HG03571 (cell line): ENCODE measurements around the gene UBXN2A.

Source experiments
- ATAC-seq: cut with Tn5 transposase; IDR thresholded peaks from one replicate; pipeline ENCODE4 v1.9.1; 2021; ENCODE audit not compliant: unreplicated experiment

UBXN2A gene, protein sequence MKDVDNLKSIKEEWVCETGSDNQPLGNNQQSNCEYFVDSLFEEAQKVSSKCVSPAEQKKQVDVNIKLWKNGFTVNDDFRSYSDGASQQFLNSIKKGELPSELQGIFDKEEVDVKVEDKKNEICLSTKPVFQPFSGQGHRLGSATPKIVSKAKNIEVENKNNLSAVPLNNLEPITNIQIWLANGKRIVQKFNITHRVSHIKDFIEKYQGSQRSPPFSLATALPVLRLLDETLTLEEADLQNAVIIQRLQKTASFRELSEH

DNA sequence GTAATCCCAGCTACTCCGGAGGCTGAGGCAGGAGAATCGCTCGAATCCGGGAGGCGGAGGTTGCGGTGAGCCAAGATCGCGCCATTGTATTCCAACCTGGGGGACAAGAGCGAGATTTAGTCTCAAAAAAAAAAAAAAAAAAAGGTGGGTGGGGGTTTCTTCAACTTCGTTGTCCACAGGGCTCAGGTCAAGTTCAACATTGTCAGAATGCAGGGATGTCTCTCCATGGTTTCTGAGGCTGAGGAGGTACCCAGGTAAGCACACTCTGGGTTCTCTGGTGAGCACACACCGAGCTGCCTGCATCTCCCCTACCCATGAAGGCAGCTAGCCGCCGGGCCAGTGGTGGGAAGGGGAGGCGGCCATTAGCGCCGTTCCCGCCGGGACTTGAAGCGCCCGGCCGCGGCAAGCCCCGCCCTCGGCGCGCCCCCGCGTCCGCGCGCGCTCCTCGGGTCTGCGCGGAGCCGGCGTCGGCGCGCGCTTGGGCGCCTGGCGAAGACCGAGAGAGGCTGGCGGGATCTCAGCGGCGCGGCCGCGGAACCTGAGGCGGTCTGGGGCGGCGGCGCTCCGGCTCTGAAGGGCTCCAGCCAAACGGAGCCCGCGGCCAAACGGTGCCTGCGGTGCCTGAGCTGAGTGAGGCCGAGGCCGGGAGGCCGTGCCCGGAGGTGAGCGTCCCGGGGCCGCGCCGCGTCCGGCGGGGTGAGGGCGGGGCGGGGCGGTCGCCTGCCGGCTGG is at the start of gene UBXN2A:
Gene UBXN2A, plus strand, starts transcription at position 477 of the 731 bp plus-strand sequence. CDS start 17,852 bp downstream, outside the sequence.
- ATAC-seq, result peak; percentile 55

GRCh38 chr2:23900133-23900532 is 40.1 kb upstream of the UBXN2A start:
- no peak for ATAC-seq

DNA sequence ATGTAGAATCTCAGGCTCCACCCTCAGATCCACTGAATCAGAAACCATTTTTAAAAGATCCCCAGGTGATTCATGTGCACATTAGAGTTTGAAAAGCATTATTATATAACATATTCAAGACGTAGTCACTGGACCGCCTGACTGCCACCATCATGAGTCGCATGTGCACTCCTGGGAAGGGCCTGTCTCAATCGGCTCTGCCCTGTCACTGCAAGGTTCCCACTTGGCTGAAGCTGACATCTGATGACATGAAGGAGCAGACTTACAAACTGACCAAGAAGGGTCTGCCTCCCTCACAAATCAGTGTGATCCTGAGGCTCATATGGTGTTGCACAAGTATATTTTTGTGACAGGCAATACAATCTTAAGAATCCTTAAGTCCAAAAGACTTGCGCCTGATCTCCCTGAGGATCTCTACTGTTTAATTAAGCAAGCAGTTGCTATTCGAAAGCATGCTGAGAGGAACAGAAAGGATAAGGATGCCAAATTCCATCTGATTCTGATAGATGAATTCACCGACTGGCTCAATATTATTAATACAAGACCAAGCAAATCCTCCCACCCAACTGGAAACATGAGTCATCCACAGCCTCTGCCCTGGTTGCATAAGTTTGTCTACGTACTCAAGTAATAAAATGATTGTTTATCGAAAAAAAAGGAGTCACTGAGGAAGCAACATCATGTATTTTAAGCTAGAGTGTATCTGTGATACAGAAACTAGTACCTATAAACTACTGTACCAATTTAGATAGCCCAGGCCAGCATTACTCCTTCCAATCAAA is 39.5 kb upstream of the UBXN2A start:
- no peak for ATAC-seq

DNA sequence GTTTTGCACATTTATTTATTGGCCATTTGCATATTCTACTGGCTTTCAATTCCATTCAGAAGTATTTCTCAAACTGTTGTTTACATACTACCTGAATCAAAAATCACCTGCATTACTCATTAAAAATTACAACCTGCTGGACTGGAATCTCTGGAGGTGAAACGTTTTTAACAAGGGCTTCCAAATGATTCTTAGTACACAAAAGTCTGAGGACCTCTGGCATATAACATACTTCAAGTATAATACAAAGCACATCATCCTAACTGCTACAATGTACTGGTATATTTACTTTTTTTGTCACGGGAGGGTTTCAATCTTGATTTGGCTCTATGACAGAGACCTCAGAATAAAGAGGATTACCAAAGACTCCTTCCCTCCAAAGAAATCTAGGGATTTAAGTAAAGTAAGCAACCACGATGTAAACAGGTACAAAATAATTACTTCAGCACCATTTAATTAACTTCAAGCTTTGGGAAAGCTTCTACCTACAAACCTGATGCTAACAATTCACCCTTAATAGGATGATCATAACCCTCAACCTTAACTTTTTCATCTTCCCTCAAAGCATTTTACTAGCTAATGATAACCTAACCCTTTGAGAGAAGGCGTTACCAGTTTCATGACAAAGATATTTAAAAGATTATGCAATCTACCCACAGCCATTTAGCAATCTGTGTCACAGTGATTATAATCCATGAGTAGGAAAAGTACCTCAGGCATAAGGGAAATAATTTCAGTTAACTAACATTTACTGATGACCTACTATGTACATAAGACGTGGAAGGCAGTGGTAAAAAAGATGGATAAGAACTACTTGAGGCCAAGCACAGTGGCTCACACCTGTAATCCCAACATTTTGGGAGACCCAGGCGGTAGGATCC is 38.1 kb upstream of the UBXN2A start:
- ATAC-seq, result no peak

- no peak for ATAC-seq
These were observed 37.2 kb upstream of the UBXN2A start for GRCh38 chr2:23903034-23903433.

- no peak for ATAC-seq
These were observed 36.0 kb upstream of the UBXN2A start for GRCh38 chr2:23904215-23904614.

- ATAC-seq, result no peak
These were observed 35.6 kb upstream of the UBXN2A start for GRCh38 chr2:23904692-23905091.

DNA sequence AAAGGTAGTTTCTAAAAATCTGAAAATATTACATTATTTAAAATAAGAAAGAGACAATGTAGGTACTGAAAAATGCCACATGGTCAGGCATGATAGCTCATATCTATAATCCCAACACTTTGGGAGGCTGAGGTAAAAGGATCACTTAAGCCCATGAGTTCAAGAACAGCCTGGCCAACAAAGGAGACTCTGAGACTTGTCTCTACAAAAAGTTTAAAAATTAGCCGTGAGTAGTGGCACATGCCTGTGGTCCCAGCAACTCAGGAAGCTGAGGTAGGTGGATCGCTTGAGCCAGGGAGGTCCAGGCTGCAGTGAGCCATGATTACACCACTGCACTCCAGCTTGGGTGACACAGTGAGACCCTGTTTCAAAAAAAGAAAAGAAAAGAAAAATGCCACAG is 35.1 kb upstream of the UBXN2A start:
- ATAC-seq, result no peak

DNA sequence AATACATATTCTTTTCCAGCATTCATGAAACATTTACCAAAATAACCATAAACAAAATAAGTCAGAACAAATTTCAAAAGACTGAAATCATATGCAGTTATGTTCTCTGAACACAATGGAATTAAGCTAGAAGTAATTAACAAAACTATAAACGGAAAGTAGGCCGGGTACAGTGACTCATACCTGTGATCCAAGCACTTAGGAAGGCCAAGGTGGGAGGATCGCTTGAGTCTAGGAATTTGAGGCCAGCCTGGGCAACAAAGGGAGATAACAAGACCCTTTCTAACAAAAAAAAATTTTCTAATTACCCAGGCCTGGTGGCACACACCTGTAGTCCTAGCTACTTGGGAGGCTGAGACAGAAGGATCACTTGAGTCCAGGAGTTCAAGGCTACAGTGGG is 28.2 kb upstream of the UBXN2A start:
- no peak for ATAC-seq

DNA sequence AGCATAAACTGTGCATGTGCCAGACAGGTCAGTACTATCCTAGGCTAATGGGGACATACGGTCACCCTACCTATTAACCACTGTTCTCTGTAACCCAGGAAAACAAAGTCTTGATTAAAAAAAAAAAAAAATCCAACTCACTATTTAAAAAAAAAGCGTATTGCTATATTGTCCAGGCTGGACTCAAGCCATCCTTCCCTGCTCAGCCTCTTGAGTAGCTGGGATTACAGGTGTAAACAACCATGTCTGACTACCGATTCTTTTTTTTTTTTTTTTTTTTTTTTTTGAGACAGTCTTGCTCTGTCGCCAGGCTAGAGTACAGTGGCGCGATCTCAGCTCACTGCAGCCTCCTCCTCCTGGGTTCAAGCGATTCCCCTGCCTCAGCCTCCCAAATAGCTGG is 24.9 kb upstream of the UBXN2A start:
- no peak for ATAC-seq

DNA sequence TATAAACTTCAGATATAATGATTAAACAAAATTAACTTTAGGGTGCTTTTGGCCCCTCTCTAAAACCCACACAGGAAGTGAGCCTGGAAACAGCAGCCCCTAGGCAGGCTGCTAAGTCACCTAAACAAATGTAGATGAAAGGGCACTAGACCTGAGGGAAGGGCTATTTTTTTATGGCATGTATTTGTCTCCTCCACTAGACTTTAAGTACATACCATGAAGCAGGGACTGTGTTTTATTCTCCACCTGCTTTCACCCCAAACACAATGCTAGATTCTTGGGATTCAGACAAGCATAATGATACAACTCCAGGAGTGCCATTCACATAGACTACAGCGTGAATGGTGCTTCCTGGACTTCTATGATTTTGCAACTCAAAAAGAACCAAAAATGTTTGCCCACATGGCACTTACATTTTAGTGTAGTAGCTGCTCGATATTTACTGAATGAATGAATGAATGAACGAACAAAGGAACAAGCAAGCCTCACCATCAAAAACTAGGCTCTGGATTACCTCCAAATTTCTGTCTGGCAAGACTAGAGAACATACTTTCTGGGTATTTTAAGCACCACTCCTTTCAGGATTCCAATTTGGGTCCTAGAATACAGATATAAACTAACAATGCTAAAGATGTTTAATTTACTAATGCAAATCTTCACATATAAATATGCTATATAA is 23.4 kb upstream of the UBXN2A start:
- ATAC-seq, result peak; percentile 54

DNA sequence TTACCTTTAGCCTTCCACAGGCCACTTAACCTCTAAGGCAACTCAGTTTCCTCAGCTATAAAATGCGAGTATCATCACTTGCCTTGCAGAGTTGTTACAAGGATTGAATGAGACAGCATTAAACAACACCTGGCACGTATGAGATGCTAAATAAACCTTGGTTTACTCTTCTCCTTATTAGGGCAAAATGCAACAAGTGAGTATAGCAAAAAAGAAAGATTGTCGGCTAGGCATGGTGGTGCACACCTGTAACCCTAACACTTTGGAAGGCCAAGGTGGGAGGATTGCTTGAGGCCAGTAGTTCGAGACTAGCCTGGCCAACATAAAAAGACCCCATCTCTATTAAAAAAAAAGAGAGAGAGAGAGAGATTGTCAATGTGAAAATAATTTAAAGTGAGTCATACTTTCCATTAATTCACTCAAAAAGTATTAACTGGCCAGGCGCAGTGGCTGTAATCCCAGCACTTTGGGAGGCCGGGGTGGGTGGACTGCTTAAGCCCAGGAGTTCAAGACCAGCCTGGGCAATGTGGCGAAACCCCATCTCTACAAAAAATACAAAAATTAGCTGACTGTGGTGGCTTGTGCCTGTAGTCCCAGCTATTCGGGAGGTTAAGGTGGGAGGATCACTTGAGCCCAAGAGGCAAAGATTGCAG is 21.3 kb upstream of the UBXN2A start:
- no peak for ATAC-seq

DNA sequence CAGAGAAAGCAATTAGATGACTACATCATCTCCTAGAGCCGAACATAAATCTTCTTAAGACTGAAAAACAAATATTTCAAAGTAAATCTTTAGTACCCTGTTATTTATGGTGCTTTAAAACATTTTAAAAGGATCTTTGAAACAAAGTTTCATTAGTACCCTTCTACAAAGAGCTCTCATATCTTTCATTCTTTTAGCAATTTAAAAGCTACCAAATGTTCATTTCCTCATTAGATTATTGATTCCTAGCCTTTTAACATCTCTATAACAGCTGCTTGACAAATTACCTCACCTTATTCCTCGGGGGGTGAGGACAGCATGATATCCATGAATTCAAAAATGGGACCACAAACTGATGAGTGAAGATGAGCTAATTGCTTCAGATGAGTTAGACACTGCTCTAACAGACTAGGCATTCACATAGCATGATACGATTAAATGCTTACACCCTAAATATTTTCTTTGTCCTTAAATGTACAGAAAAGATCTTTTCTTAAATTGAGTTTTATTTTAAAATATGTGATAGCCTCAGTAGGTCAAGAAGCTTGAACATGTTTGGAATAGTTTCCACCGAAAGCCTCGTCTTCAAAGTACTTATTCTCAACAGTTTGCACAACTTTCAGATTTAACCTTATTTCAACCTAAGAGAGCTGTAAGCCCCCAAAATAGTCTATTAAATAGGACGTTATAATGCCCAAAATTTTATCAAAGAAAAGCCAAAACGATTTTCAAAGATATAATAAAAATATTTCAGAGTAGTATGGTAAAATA is 15.5 kb upstream of the UBXN2A start:
- ATAC-seq, result no peak

GRCh38 chr2:23925702-23926289 is 14.5 kb upstream of the UBXN2A start:
- ATAC-seq, result peak; percentile 66

DNA sequence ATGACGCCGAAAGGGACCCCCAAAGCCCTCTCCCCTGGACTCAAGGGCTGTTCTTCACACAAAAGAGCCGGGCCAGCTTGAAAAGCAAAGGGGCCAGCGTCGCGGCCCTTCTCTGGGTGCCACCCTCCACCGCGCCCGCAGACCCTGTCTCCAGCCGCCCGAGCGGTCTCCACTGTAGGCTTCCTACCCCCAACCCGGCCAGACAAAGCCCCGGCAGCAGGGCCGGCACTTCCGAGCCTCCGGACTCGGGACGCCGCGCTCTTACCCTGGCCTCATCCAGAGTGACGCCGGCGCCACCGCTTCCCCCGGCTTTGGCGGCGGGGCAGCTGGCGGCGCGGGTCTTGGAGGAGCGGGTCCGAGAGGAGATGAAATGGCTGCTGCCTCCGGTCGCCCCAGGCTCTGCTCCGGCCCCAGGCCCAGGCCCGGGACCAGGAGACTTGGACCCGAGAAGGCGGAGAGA is 13.9 kb upstream of the UBXN2A start:
- peak; percentile 19 for ATAC-seq

GRCh38 chr2:23926750-23927571 is 13.3 kb upstream of the UBXN2A start, which contains the start of gene ATAD2B:
ATAD2B (minus strand) TSS chr2:23927123; CDS start chr2:23926770, 353 bp downstream.
- ATAC-seq, result peak; percentile 69

DNA sequence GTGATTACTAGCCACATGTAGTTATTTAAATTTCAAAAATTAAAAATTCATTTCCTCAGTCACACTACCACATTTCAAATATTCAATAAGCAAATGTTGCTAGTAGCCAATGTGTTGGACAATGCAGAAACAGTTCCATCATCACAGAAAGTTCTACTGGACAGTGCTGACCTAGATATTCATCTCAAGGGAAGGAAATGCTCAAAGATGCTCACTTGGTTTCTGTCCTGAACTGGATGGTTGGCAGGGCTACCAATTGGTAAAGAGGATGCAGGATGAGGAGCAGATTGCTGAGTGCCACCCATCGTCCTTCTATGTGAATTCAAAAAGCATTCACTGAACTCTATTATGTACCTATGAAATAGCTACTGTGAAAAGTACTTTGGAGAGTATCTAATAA is 6.0 kb upstream of the UBXN2A start:
- ATAC-seq, result no peak
